Stimulated activated CD8-positive, alpha-beta memory T cell treated with anti-CD3 and anti-CD28 coated beads, Interleukin-12 subunit alpha, Interleukin-12 subunit beta, amount 100 ng/mL, for 4 hours (primary cell): Measurements from ENCODE around the gene TRABD2B.

Experiments used
- DNase-seq: peaks from one replicate; pipeline ENCODE4 v3.0.0-alpha.2; 2020; ENCODE audit warnings: low read depth

TRABD2B gene

DNA sequence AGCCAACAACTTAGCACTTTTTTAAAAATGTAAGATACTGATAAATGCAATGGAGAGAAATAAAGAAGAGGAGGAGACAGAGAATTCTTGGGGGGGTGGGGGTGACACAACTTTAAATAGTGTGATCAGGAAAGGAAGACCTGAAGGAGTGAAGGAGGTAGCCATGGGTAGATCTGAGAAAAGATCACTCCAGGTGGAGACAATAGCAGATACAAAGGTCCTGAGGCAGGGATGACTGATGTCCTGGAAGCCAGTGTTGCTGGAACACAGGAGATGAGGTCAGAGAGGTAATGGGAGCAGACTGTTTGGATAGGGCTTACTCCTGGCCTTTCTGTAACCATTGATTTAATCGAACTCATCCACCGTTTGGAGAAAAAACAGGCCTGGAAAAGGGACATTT, 24.6 kb upstream of the TRABD2B start:
- DNase-seq = no peak

DNA sequence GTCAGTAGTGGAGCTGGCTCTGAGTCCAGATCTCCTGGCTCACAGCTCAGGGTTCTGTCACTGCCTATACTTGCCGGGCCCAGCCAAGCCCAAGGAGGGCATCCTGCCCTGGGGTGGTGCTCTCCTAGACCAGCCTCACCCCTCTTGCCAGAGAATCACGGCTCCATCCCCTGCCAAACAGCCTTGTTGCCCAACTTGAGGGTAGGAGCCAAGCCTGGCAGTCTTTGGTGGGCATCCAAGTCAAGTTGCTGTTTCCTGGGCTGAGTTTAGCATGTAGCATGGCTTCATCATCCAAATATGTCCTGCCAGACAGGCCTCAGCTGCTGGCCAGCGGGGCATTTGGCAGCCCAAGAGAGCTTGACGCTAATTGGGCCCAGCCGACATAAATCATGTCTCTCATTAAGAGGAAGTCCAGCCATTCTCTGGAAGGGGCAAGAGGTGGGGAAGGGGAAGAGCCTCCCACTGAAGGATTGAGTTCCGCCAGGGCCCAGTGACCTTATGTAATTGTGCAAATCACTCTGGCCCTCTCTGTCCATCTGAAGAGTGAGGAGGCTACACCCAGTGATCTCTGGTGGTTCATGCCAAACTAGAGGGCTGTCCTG, 22.6 kb upstream of the TRABD2B start:
- DNase-seq = no peak

DNA sequence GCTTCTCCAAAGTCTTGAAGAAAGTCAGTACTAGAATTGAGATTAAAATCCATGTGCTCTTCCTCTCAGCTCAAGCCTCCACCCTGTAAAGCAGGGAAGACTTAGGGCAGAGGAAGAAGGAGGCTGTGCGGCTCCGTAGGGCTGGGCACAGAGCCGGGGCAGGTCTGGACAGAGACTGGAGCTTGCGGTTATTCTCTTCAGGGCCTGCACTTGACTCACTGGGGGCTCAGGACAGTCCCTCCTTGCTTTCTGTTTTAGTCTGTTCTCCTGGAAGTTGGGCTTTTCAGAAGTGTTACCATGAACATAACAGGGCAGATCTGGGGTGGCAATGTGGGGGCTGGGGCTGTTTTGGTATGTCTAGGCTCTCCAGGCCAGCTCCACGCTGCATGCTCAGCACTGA, 21.6 kb upstream of the TRABD2B start:
- DNase-seq = no peak

DNA sequence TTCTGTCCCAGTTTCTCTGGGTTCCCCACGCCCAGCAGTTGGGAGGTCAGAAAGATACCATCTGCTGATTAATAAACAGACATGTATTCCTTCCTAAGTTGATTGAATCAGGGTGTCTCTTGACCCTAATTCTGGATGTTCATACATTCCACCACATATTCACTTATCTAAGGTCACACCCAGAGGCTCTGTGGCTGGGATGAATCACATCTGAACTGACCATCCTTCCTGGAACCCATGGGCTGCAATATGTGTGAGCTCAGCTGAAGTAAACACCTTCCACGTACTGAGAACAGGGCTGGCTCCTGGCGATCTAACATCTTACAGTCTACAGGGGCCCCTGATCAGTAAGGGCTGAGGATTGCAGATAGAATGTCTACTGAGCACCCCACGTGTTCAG, 20.5 kb upstream of the TRABD2B start:
- DNase-seq = no peak

DNA sequence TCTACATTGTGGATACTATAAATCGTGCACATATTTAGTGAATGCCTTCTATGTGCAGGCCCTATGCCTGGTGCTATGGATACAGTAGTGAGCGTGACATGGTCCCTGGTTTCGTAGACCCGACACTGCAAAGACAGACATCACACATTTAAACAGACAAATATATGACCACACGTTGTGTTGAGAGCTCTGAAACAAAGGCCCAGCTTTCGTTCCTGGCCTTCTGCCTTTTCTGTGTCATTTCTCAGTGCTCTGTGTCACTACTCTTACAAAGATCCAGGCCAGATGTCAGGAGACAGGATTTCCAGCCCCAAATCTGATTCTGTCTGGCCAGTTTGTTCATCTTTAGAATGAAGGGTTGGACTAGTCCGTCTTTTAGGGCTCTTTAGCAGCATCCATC, 19.3 kb upstream of the TRABD2B start:
- DNase-seq = no peak

DNA sequence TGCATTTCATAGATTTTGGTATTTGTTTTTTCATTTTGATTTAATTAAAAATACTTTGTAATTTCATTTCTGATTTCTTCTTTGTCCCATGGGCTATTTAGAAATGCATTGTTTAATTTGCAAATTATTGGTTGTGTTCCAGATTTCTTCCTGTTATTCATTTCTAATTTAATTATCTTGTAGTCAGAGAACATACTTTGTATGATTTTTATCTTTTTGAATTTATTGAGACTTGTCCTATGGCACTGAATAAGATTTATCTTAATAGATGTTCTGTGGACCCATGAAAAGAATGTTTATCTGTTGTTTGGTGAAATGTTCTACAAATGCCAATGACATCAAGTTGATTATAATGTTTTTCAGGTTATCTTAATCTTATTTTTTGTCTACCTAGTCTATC, 16.1 kb upstream of the TRABD2B start:
- no peak for DNase-seq

DNA sequence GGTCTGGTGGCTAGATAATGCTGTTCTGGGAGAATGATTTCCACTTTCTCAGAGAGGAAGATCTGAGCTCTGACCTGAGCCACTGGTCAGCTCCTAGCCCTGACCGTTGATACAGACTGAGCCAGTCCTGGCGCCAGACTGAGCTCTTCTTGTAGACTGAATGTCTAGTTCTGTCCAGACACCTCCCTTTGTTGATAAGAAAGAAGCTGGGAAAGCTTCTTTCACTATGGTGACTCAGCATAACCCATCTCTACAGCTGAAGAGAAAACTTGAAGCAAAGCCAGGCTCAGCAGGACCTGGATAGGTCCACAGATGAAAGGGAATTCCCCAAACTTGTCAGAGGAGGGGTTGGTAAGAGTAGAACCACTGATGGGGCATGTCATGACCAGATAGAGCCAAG, 9.9 kb upstream of the TRABD2B start:
- DNase-seq = no peak

DNA sequence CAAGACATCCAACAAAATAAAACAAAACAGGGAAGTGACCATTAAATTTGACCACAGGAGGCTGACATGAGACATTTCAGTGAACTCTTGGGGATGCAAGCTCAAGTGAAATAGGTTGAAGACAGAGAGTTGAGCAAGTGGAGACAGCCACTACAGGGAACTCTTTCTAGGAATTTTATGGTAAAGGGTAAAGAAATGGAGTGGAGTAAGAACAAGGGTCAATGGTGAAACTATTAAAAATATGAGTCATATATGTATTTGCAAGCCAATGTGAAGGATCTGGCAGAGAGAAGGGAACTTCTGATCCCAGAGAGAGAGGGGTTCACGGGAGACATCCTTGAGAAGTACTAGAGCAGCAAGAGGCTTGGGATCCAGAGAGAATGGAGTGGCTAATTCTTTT, 9.1 kb upstream of the TRABD2B start:
- DNase-seq = no peak

DNA sequence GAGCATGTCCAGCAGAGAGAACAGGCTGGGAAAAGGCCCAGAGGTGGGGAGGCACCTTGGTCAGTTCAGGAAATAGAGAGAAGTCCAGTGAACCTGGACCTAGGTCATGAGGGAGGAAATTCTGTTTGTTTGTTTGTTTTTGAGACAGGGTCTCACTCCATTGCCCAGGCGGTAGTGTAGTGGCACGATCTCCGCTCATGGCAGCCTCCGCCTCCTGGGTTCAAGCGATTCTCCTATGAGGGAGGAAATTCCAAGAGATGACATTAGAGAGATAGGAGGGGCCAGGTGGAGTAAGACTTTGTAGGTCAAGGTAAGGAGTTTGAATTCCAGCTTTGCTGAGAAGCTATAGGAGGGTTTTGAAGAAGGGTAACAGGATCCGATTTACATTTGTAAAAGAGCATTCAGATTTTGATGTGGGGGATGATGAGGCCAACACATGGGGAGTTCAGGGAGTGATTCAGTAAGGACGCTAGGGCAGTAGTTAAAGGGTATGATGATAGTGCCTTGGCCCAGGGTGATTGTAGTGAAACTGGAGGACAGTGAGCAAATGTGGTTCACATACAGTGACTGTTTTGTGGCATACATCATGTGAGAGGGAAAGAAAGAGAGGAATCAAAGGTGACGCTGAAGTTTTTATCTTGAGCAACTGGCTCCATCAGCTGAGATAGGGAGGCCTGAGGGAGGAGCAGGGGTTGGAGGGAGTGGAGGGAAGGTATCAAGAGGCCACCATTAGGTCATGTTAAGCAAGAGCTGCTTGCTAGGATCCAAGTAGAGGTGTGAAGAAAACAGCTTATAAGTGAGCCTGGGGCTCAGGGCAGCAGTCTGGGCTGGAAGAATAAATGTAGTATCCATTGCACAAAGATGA, 8.3 kb upstream of the TRABD2B start:
- DNase-seq = no peak

DNA sequence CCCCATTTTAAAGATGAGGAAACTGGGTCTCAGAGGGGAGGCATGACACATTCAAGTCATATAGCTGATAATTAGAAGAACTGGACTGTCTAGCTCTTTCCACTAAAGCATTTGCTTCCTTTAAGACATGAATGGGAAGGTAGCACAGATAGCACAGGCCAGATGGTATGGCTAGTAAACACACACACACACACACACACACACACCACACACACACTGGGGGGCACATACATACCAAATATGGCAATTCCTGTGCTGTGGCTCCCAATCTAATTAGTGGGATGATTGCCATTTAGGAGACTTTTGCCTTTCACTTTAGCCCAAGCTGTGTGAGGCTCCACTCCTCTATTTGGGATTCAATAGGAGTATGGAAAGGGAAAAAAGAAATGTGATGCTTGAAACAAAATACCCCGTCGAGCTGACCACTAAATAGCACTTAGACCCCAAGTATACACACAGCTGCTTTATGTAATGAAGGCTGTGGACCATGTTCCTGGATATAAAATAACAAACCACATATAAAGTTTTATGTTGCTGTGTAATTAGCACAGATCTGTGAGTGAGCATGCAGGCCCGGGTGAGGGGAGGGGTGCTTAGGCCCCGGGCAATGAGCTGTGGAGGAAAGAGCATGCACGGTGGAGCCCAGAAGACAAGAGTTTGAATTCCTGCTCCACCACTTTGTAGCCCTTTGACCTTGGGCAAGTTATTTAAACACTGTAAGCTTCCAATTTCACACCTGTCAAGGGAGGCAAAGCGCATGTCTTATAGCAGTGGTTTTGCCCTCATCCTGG, 6.8 kb upstream of the TRABD2B start:
- DNase-seq = no peak

DNA sequence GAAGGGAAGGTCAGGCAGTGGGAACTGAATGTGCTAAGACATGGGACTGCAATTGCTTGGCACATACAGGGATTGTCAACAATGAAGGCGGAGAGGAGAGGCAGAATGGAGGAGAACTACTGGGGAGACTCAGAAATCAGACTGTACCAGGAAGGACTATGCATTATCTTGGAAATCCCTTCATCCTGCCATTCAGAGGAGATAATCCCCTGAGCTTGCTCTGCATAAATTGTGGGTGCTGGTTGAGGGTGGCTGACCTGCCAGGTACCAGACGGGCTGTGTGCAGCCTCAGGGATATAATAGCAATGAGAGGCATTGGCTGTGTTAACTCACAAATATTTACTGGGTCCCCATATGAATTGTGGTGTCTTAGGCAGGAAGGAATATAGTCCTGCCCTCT, 5.0 kb upstream of the TRABD2B start:
- no peak for DNase-seq

DNA sequence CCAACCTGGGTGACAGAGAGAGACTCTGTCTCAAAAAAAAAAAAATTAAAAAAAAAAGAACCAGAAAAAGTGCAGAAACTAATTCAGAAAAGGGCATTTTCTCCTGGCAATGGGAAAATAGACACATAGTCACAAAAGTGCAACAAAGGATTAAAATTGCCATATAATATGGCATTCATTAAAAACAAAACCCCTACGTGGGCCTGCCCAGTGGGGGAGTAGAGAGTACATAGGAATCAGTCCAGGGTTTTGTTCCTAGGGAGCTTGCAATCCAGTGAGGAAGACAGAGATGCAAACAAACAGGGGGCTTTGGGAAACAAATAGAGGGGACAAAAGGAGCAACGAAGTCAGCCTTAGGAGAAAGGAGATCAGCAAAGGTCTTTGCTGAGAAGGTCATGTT, 4.5 kb upstream of the TRABD2B start:
- DNase-seq = no peak

DNA sequence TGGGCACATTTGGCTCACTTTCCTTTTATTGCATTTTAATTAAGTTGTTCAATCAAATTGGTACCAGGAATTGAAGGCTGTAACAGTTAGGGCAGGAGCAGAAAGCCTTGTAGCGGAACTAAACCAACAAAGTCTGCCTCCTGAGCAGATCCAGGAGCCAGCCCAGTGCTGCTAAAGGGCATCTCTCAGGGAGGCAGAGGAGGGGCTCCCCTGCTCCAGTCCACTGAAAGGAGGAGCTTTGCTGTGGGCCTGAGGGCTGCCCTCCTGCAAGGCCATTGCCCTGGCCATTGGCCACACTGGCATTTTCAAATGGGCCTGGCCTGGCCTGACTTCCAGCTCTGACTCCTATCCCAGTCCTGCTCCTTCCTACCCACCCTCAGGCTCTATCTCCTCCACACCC, 3.7 kb upstream of the TRABD2B start:
- no peak for DNase-seq

DNA sequence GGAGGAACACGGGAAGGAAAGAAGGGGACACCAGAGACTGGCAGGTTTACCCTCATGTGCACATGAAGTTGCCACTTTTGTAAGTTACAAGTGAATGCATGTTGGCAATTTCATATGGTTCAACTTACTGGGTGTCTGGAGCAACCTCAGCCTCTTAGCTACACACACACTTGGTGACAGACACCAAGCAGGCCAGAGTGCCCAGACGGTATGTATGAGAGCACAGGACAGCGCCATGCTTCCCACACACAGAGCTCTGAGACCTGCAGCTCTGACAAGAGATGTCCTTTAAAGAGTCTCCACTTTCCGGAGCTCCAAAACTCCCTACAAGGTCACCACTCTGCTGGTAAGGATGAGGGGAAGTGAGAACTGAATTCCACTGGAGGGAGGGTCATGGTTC, 1.9 kb upstream of the TRABD2B start:
- DNase-seq = no peak

DNA sequence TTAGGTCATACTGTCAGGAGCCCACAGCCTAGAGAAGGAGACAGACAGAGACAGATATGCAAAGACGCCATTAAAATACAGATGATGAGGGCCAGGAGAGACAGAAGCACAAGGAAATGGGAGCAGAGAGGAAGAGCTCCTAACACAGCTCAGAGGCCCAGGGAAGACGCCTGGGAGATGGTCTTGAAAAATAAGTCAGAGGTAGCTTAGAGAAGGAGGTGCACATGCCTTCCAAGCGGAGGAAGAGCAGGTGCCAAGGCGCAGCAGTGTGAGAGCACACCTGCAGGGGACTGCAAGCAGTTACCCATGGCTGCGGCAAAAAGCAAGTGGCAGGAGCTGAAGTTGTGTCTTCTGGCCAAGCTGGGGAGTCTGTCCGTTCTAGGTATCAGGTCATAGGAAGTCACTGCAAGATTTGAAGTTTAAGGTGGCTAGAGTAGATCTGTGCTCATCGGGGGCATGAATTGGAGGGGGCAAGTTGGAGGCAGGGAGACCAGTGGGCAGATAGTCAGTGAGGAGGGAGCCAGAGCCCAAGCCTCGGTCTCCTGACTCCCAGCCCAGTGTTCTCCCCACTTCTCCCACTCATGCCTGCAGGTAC, 1.3 kb upstream of the TRABD2B start:
- DNase-seq = no peak

DNA sequence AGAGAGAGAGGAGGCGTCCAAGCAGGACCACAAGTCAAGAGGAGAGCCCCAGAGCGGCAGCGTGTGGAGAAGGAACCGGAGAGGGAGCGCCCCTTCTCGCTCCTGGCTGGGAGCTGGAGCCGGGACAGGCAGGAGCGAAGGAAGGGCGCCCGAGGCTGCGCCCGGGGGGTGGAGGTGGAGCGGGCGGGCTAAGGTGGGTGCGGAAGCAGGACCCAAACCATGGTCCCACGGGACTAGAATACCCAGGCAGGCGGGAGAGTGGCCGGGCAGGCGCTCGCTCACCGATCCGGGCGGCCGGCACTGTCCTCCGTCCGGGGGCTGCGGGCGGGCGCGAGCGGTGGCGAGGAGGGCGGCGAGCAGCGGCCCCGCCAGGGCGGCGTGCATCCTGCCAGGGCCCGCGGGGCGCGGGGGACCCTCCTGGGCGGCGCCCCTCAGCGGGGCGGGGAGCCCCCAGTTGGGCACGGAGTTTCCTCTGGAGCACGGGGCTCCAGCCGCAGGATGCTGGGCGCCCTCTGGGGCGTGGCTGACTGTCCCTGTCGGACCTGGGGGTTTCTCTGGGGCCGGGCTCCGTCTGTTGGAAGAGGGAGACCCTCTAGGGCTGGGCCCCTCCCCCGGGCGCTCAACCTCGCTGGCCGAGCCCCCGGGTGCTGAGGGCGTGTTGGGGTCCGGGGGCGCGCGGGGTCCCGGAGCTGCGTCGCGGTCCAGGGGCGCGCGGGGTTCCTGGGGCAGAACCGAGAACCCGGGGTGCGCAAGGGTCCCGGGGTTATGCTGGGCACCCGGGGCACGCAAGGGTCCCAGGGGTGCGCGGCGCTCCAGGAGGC, 569 bp downstream of the TRABD2B start:
- DNase-seq = no peak

DNA sequence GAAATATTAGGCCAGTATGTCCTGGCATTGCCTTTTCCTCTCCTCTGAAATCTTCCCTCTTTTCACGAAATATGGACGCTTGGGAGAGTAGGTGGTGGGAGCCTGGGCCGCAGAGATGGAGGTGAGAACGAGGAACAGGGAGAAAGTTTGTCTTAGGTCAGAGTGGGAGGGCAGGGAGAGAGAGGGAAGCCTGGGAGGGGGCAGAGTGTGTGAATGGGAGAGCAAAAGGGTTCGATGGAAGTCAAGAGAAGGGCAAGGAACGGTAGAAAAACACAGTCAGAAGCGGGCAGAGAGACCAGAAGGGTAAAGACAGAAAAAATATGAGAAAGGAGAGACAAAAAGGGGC, 1.2 kb downstream of the TRABD2B start:
- no peak for DNase-seq

DNA sequence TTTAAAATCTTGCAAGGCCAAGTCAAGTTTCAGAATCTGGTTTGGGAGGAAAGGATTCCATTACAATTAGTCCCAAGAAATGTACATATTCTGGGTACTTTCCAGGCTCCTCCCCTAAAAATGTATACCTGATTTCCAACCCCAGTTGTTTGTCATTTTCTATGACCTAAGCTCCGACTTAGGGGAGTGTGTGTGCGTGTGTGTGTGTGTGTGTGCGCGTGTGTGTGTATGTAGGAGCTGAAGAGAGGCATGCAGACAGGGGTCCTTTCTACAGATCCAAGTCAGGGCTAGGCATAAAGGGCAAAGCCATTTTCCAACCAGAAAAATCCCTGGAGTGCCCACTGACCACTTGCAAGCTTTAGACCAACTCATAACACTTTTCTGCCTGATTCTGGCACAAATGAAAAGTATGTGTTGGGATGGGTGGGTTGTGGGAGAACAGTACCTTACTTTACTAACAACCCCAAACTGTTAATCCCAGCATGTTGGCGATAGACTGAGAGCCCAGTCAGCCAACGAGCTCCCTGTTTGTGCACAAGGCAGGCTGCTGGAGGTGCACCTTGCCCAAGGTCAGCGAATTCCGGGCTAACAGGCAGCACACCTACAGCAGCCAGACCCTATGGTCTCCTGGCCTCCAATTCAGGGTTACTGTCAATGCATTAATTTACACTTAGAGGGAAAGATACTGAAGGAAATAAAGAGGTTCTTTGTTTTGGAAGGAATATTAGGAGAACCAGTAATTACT, 1.7 kb downstream of the TRABD2B start:
- DNase-seq = no peak

DNA sequence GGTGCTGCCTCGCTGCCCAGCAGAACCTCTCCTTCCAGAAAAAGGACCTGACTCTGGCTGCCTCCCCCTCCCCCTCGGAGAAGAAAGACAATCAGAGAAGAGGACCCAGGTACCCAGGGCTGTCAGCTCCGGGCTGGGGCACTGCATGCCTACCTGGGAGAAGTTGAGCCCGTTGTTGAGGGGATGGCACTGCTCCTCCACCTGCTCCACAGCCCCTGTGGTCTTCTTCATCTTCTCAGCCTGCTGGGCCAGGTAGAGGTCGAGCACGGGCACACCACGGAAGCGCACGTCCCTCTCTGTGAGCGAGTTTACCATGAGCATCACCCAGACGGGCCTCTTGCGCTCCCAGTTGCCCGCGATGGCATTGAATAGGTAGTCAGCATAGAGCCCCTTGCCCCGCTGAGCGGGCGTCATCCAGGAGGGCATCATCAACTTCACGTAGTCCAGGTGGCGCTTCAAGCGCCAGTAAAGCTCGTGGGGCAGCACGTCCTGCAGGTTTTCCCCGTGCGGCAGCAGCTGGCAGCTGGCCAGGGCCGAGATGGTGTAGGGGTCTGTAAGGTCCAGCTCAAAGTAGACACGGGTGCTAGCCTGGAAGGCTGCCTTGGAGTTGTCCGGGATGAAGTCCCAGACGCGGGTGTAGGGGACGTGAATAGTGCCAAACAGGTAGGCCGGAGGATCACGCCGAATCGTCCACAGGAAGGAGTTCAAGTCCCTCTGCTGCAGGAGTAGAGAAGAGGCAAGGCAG, 3.1 kb downstream of the TRABD2B start:
- no peak for DNase-seq

DNA sequence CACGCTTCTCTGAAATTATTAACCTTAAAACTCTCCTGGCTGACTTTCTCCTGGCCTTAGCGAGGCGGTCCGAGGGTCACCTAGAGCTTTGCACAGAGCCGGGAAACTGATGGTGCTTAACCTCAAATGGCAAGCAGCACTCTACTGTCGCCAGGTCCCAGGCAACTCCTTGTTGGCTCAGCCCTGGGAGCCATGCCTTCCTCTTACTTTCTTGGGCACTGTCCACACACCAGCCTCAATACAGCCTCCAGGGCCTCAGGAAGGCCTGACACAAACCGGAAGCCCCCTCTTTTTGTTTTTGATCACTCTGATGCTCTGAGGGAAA, 3.8 kb downstream of the TRABD2B start:
- no peak for DNase-seq
